ENCODE results near the gene MGAT4A.
A peak's percentile ranks its signal among the peaks of the same experiment; 100 is the strongest.

The MGAT4A gene

GRCh38 chr2:98573426-98573825 lies 157.5 kb downstream of the MGAT4A start:
- no peak for DNase-seq (ENCODE audit: low read depth in 3 of 3)

GRCh38 chr2:98572676-98573075 lies 158.3 kb downstream of the MGAT4A start:
- no peak for DNase-seq (ENCODE audit: low read depth in 3 of 3)

GRCh38 chr2:98572211-98572610 lies 158.7 kb downstream of the MGAT4A start:
- DNase-seq (ENCODE audit: low read depth in 3 of 3): no peak

- DNase-seq (ENCODE audit: low read depth in 3 of 3): no peak
These were observed 159.1 kb downstream of the MGAT4A start for GRCh38 chr2:98571796-98572195.

- DNase-seq (ENCODE audit: low read depth in 3 of 3): no peak
These were observed 159.7 kb downstream of the MGAT4A start for GRCh38 chr2:98571121-98571701.

DNA sequence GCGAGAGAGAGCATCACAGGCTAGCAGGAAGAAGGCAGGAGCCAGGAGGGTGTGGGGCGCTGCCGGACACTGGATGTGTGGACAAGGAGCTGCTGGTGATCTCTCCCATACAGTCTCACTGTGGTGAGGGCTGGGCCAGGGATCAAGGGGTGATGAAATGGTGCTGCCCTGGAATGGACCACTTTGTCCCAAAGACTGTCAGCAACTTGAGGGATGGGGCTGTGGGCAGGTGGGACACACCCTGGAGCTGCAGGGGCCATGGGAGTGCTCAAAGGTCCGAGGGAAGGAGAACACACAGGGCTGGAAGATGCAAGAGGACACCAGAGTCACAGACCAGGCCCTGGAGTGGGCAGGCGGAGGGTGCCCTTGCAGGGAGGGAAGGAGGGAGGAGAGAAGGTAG lies 160.6 kb downstream of the MGAT4A start:
- no peak for DNase-seq (ENCODE audit: low read depth in 3 of 3)

DNA sequence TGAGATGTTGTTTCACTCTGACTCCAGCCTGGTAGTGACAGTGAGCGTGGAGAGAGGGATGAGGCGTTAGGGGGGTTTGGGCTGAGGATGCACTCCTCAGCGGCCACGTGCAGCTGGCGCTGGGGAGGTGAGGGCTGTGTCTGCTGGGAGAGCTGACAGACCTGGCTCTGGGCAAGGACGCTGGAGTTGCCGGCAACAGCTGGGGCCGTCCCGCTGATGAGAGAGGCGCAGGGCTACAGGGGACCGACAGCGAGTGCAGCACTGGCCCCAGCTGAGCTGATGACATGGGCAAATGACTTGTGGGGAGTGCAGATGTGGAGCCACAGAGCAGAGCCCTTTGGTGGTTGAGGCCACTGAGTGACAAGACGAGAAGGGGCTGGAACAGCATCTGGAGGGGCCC lies 161.0 kb downstream of the MGAT4A start:
- no peak for DNase-seq (ENCODE audit: low read depth in 3 of 3)

GRCh38 chr2:98569197-98569793 lies 161.6 kb downstream of the MGAT4A start:
- peak; percentile 52 to 67 (median 55) for DNase-seq (ENCODE audit: low read depth in 3 of 3)
